HL-60 (cell line): ENCODE measurements around the gene ALK.

Experiments
- GABPA ChIP-seq: IDR thresholded peaks from 2 replicates; pipeline ENCODE4 v1.6.1; 2012; ENCODE audit warnings: low read depth
- POLR2AphosphoS5 ChIP-seq: IDR thresholded peaks from 2 replicates; pipeline ENCODE4 v1.6.1; 2012; ENCODE audit warnings: low read depth
- TF ChIP-seq, protein P1 (sequence below): IDR thresholded peaks from one replicate; pipeline ENCODE4 v1.5.1; 2011; ENCODE audit warnings: low read length, control low read depth, inconsistent platforms; ENCODE audit not compliant: insufficient read depth
- TF ChIP-seq, protein P2 (sequence below): IDR thresholded peaks from 2 replicates; pipeline ENCODE4 v1.6.1; 2012; ENCODE audit warnings: low read depth; ENCODE audit not compliant: insufficient replicate concordance

DNA sequence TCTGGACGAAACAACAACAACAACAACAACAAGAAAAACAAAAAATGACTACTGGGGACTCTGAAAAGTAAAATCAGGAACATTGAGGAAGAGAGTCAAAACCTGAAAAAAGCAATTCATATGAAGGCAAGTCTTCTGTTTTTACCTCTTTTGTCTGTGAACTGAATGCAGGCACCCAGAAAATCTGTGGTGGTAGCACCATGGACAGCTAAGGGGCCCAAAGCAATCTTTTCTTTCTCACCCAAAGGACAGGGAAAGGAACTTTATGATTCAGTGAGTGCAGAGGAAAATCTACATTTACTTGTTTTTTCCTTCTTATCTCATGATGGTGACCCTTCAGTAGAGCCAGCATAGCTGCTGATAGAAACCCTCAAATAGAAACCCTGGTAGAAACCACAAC, 10.4 kb downstream of the ALK start:
- TF ChIP-seq, protein P1, sequence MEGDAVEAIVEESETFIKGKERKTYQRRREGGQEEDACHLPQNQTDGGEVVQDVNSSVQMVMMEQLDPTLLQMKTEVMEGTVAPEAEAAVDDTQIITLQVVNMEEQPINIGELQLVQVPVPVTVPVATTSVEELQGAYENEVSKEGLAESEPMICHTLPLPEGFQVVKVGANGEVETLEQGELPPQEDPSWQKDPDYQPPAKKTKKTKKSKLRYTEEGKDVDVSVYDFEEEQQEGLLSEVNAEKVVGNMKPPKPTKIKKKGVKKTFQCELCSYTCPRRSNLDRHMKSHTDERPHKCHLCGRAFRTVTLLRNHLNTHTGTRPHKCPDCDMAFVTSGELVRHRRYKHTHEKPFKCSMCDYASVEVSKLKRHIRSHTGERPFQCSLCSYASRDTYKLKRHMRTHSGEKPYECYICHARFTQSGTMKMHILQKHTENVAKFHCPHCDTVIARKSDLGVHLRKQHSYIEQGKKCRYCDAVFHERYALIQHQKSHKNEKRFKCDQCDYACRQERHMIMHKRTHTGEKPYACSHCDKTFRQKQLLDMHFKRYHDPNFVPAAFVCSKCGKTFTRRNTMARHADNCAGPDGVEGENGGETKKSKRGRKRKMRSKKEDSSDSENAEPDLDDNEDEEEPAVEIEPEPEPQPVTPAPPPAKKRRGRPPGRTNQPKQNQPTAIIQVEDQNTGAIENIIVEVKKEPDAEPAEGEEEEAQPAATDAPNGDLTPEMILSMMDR: no peak
- TF ChIP-seq POLR2AphosphoS5 (no peak), GABPA (no peak)
- TF ChIP-seq, protein P2, sequence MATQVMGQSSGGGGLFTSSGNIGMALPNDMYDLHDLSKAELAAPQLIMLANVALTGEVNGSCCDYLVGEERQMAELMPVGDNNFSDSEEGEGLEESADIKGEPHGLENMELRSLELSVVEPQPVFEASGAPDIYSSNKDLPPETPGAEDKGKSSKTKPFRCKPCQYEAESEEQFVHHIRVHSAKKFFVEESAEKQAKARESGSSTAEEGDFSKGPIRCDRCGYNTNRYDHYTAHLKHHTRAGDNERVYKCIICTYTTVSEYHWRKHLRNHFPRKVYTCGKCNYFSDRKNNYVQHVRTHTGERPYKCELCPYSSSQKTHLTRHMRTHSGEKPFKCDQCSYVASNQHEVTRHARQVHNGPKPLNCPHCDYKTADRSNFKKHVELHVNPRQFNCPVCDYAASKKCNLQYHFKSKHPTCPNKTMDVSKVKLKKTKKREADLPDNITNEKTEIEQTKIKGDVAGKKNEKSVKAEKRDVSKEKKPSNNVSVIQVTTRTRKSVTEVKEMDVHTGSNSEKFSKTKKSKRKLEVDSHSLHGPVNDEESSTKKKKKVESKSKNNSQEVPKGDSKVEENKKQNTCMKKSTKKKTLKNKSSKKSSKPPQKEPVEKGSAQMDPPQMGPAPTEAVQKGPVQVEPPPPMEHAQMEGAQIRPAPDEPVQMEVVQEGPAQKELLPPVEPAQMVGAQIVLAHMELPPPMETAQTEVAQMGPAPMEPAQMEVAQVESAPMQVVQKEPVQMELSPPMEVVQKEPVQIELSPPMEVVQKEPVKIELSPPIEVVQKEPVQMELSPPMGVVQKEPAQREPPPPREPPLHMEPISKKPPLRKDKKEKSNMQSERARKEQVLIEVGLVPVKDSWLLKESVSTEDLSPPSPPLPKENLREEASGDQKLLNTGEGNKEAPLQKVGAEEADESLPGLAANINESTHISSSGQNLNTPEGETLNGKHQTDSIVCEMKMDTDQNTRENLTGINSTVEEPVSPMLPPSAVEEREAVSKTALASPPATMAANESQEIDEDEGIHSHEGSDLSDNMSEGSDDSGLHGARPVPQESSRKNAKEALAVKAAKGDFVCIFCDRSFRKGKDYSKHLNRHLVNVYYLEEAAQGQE: peak; percentile 80
